IMR-90 (cell line): ENCODE data around the gene OTC. TPM values are rescaled to one million over a fixed set of nuclear protein-coding genes. Genes with fewer than 3 reads are reported as not detected.

ENCODE experiments used
- ATAC-seq: fragments of 200-7000 bp; cut with Tn5 transposase; 2 replicates; pipeline ENCODE4 v1.9.1; 2020; ENCODE audit warnings: low read depth, mild to moderate bottlenecking, moderate library complexity
- BruUV-seq: library from RNA; stranded (reverse); fragments of 400-500 nt; replicated peaks from 2 replicates; lab custom pipeline; 2021; lab: Mats Ljungman, UMichigan
- CTCF ChIA-PET: fragments of 300-600 bp; formaldehyde crosslinking; extraction: SDS; loops from one replicate; lab custom pipeline; 2021; ENCODE audit warnings: antibody characterized with exemption; lab: Yijun Ruan, JAX
- POLR2A ChIA-PET: fragments of 300-600 bp; sonication (Branson Sonifier 250); formaldehyde crosslinking; loops from one replicate; lab custom pipeline; 2022; ENCODE audit warnings: antibody characterized with exemption; ENCODE audit not compliant: unreplicated experiment; lab: Charles Lee
- DNase-seq: peaks from one replicate; pipeline ENCODE4 v3.0.0; 2013
- H2AFZ ChIP-seq: replicated peaks from 2 replicates; pipeline ENCODE3; 2013; ENCODE audit warnings: low read length, mild to moderate bottlenecking; ENCODE audit not compliant: poor library complexity
- H2AK5ac ChIP-seq: 2 replicates; pipeline ENCODE4 v1.6.1; 2013; ENCODE audit warnings: low read depth, low read length, inconsistent platforms
- H2AK9ac ChIP-seq: replicated peaks from 2 replicates; pipeline ENCODE3; 2013; ENCODE audit warnings: mild to moderate bottlenecking, low read depth, low read length, moderate library complexity; ENCODE audit not compliant: poor library complexity
- H2BK120ac ChIP-seq: 2 replicates; pipeline ENCODE4 v1.6.1; 2013; ENCODE audit warnings: low read depth, low read length, inconsistent platforms
- H2BK15ac ChIP-seq: 3 replicates; pipeline ENCODE4 v1.6.1; 2013; ENCODE audit warnings: low read depth, low read length, inconsistent platforms
- H2BK20ac ChIP-seq: 2 replicates; pipeline ENCODE4 v1.6.1; 2013; ENCODE audit warnings: low read depth, mild to moderate bottlenecking, inconsistent platforms, low read length, moderate library complexity
- H2BK5ac ChIP-seq: 2 replicates; pipeline ENCODE4 v1.6.1; 2013; ENCODE audit warnings: mild to moderate bottlenecking, low read depth, low read length, inconsistent platforms; ENCODE audit not compliant: poor library complexity, severe bottlenecking
- H3K14ac ChIP-seq: replicated peaks from 2 replicates; pipeline ENCODE4 v1.6.1; 2013; ENCODE audit warnings: low read depth, low read length, inconsistent platforms
- H3K18ac ChIP-seq: 2 replicates; pipeline ENCODE4 v1.6.1; 2013; ENCODE audit warnings: low read depth, low read length, control low read depth
- H3K23ac ChIP-seq: 2 replicates; pipeline ENCODE4 v1.6.1; 2013; ENCODE audit warnings: low read depth, low read length, inconsistent platforms
- H3K27ac ChIP-seq: 2 replicates; pipeline ENCODE4 v1.5.1; 2013; ENCODE audit warnings: mild to moderate bottlenecking, control low read depth, low read length; ENCODE audit not compliant: insufficient read depth
- H3K27me3 ChIP-seq: 2 replicates; pipeline ENCODE4 v1.6.1; 2013; ENCODE audit warnings: low read length; ENCODE audit not compliant: control insufficient read depth, insufficient read depth
- H3K36me3 ChIP-seq: 2 replicates; pipeline ENCODE4 v1.6.1; 2013; ENCODE audit warnings: low read length, mixed read lengths; ENCODE audit not compliant: control insufficient read depth, insufficient read depth
- H3K4ac ChIP-seq: 2 replicates; pipeline ENCODE4 v1.6.1; 2013; ENCODE audit warnings: low read depth, low read length, inconsistent platforms
- H3K4me1 ChIP-seq: 2 replicates; pipeline ENCODE4 v1.6.1; 2013; ENCODE audit warnings: low read length, mixed read lengths; ENCODE audit not compliant: control insufficient read depth, insufficient read depth
- H3K4me2 ChIP-seq: 2 replicates; pipeline ENCODE4 v1.6.1; 2013; ENCODE audit warnings: low read depth, mild to moderate bottlenecking, control low read depth, low read length, moderate library complexity
- H3K4me3 ChIP-seq: 2 replicates; pipeline ENCODE4 v1.5.1; 2013; ENCODE audit warnings: low read depth, mild to moderate bottlenecking, control low read depth, low read length, moderate library complexity; ENCODE audit not compliant: insufficient read depth
- H3K56ac ChIP-seq: 2 replicates; pipeline ENCODE4 v1.6.1; 2013; ENCODE audit warnings: low read length, inconsistent platforms; ENCODE audit not compliant: insufficient read depth; ENCODE audit errors: extremely low read depth
- H3K79me1 ChIP-seq, 2 experiments: 2 replicates each; pipeline ENCODE4 v1.6.1; 2013; ENCODE audit warnings: low read length in 2 of 2, inconsistent platforms in 1 of 2, low read depth in 1 of 2
- H3K9ac ChIP-seq: 2 replicates; pipeline ENCODE4 v1.6.1; 2013; ENCODE audit warnings: low read depth, low read length, control low read depth
- H3K9me1 ChIP-seq: 2 replicates; pipeline ENCODE4 v1.6.1; 2013; ENCODE audit warnings: low read length, inconsistent platforms; ENCODE audit not compliant: insufficient read depth
- H3K9me3 ChIP-seq: 2 replicates; pipeline ENCODE4 v1.6.1; 2013; ENCODE audit warnings: low read length; ENCODE audit not compliant: control insufficient read depth, insufficient read depth
- H4K20me1 ChIP-seq: 2 replicates; pipeline ENCODE4 v1.6.1; 2013; ENCODE audit warnings: low read length, inconsistent platforms; ENCODE audit not compliant: insufficient read depth
- H4K5ac ChIP-seq: 2 replicates; pipeline ENCODE4 v1.6.1; 2013; ENCODE audit warnings: mild to moderate bottlenecking, low read depth, low read length, control low read depth
- H4K8ac ChIP-seq, 2 experiments: 2 replicates each; pipeline ENCODE4 v1.6.1; 2013; ENCODE audit warnings: low read depth in 2 of 2, low read length in 2 of 2, control low read depth in 1 of 2, inconsistent platforms in 1 of 2
- H4K91ac ChIP-seq: 2 replicates; pipeline ENCODE4 v1.6.1; 2013; ENCODE audit warnings: low read depth, low read length, inconsistent platforms; ENCODE audit not compliant: insufficient read depth
- BHLHE40 ChIP-seq: fragments of 150-350 bp; IDR thresholded peaks from 2 replicates; pipeline ENCODE4 v1.6.1; 2016; ENCODE audit warnings: mild to moderate bottlenecking, low read depth, low read length
- CEBPB ChIP-seq: IDR thresholded peaks from 2 replicates; pipeline ENCODE4 v1.6.1; 2012; ENCODE audit warnings: low read depth, low read length, improper control_type of control experiment
- CHD1 ChIP-seq: IDR thresholded peaks from 2 replicates; pipeline ENCODE4 v1.6.1; 2012; ENCODE audit warnings: low read depth, low read length, improper control_type of control experiment
- CTCF ChIP-seq: conservative IDR thresholded peaks from 2 replicates; pipeline ENCODE4 v1.5.1; 2012; ENCODE audit warnings: mild to moderate bottlenecking, low read depth, low read length, improper control_type of control experiment
- FOS ChIP-seq: fragments of 150-350 bp; IDR thresholded peaks from 2 replicates; pipeline ENCODE4 v1.6.1; 2016; ENCODE audit warnings: low read depth, low read length
- MAFK ChIP-seq: IDR thresholded peaks from 2 replicates; pipeline ENCODE4 v1.6.1; 2012; ENCODE audit warnings: low read depth, low read length, improper control_type of control experiment
- MAZ ChIP-seq: IDR thresholded peaks from 2 replicates; pipeline ENCODE4 v1.6.1; 2012; ENCODE audit warnings: low read depth, mild to moderate bottlenecking, low read length, improper control_type of control experiment, moderate library complexity, borderline replicate concordance
- MXI1 ChIP-seq: IDR thresholded peaks from 2 replicates; pipeline ENCODE4 v1.6.1; 2012; ENCODE audit warnings: low read depth, mild to moderate bottlenecking, low read length, moderate library complexity, borderline replicate concordance
- NFE2L2 ChIP-seq: fragments of 150-350 bp; IDR thresholded peaks from 2 replicates; pipeline ENCODE4 v1.6.1; 2016; ENCODE audit warnings: low read depth, mild to moderate bottlenecking, low read length
- POLR2A ChIP-seq: IDR thresholded peaks from 2 replicates; pipeline ENCODE4 v1.6.1; 2012; ENCODE audit warnings: mild to moderate bottlenecking, low read depth, low read length
- RAD21 ChIP-seq: IDR thresholded peaks from 2 replicates; pipeline ENCODE4 v1.6.1; 2012; ENCODE audit warnings: low read length, improper control_type of control experiment
- RCOR1 ChIP-seq: IDR thresholded peaks from 2 replicates; pipeline ENCODE4 v1.6.1; 2012; ENCODE audit warnings: mild to moderate bottlenecking, low read length, improper control_type of control experiment; ENCODE audit not compliant: insufficient replicate concordance
- SMC3 ChIP-seq: fragments of 150-350 bp; IDR thresholded peaks from 2 replicates; pipeline ENCODE4 v1.6.1; 2016; ENCODE audit warnings: low read depth, mild to moderate bottlenecking, antibody characterized with exemption, low read length, moderate library complexity
- USF2 ChIP-seq: fragments of 150-350 bp; IDR thresholded peaks from 2 replicates; pipeline ENCODE4 v1.6.1; 2017; ENCODE audit warnings: mild to moderate bottlenecking, antibody characterized with exemption, low read length, low read depth
- WGBS, 2 experiments: methylation state at CpG; one replicate each; pipeline versions ENCODE4 v1.1.5 to v1.1.7; 2013; ENCODE audit warnings: missing lambda C conversion rate in 2 of 2; ENCODE audit not compliant: insufficient read length in 1 of 2; ENCODE audit errors: extremely low coverage in 2 of 2; 5-methylcytosine and 5-hydroxymethylcytosine counted together
- dilution Hi-C: fragments of 300-500 bp; cut with HindIII; formaldehyde crosslinking; loops from one replicate; pipeline ENCODE4 v1.14.3; 2018; ENCODE audit warnings: low sequenced_read_pairs; ENCODE audit not compliant: unreplicated experiment
- in situ Hi-C: fragments of 300-500 bp; cut with MboI; formaldehyde crosslinking; loops from 3 replicates; pipeline ENCODE4 v1.14.3; 2019; ENCODE audit warnings: low sequenced_read_pairs, inconsistent platforms, mixed read lengths
- intact Hi-C: fragments of 100-400 bp; cut with micrococcal nuclease; formaldehyde crosslinking; loops from 2 replicates; pipeline ENCODE4 v1.10.0; 2022
- polyA plus RNA-seq, 3 experiments: library from polyadenylated mRNA; depleted of rRNA; stranded (reverse); fragments of >200 nt; gene quantifications; 2 replicates each; pipeline ENCODE4 v1.2.3, GENCODE V29; 2012; ENCODE audit warnings: low replicate concordance in 1 of 3
- total RNA-seq: library from RNA; depleted of rRNA; stranded (reverse); fragments of >200 nt; gene quantifications from 2 replicates; pipeline ENCODE4 v1.2.3, GENCODE V29; 2012
- TF ChIP-seq, protein P1 (sequence below): fragments of 150-350 bp; IDR thresholded peaks from 2 replicates; pipeline ENCODE4 v1.6.1; 2016; ENCODE audit warnings: low read depth, mild to moderate bottlenecking, low read length, moderate library complexity, borderline replicate concordance

OTC gene
- total and polyA plus RNA-seq, 2 of the 4 experiments (the other 2 are of a cell fraction): not detected

GRCh38 chrX:38374431-38374830, 22.0 kb downstream of the OTC start:
- Histone ChIP-seq H3K27me3 (peaks cover 3% of the 10 kb centered on the region), H3K27ac (no peak overlapping the region), H4K8ac (no peak overlapping the region), H3K18ac (no peak overlapping the region), H3K23ac (no peak overlapping the region), H2BK5ac (no peak overlapping the region), H2AK5ac (no peak overlapping the region), H4K91ac (no peak overlapping the region), H3K56ac (no peak overlapping the region), H2AK9ac (no peak overlapping the region), H3K4me1 (no peaks in the 10 kb centered on the region), H2BK20ac (no peak overlapping the region), H3K4ac (no peak overlapping the region), H3K9ac (no peak overlapping the region), H3K9me1 (no peaks in the 10 kb centered on the region), H2BK120ac (no peak overlapping the region), H3K36me3 (no peaks in the 10 kb centered on the region), H3K4me3 (no peak overlapping the region), H3K9me3 (no peaks in the 10 kb centered on the region), H2AFZ (no peak overlapping the region), H2BK15ac (no peak overlapping the region), H3K14ac (no peak overlapping the region), H4K20me1 (no peaks in the 10 kb centered on the region), H4K5ac (no peak overlapping the region), H3K79me1 (no peaks in the 10 kb centered on the region), H3K4me2 (no peak overlapping the region)
- in situ Hi-C loops: no loop called here
- DNase-seq (no peak), ATAC-seq (no peak)
- no CpG with 5 or more reads among the region's 3 CpGs for WGBS, 2 experiments
- dilution Hi-C loops: no loop called here
- intact Hi-C loops: no loop called here
- POLR2A ChIA-PET: no interaction called here
- TF ChIP-seq CTCF (no peak), SMC3 (no peak), FOS (no peak), MAZ (no peak), NFE2L2 (no peak), CEBPB (no peak), POLR2A (no peak), MAFK (no peak), RCOR1 (no peak), CHD1 (no peak), USF2 (no peak), RAD21 (no peak), BHLHE40 (no peak), MXI1 (no peak)
- TF ChIP-seq, protein P1, sequence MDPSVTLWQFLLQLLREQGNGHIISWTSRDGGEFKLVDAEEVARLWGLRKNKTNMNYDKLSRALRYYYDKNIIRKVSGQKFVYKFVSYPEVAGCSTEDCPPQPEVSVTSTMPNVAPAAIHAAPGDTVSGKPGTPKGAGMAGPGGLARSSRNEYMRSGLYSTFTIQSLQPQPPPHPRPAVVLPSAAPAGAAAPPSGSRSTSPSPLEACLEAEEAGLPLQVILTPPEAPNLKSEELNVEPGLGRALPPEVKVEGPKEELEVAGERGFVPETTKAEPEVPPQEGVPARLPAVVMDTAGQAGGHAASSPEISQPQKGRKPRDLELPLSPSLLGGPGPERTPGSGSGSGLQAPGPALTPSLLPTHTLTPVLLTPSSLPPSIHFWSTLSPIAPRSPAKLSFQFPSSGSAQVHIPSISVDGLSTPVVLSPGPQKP: no peak
- CTCF ChIA-PET: no interaction called here
- no TSS peak for BruUV-seq
